Measurements from ENCODE around the gene ORM2.

The ORM2 gene

DNA sequence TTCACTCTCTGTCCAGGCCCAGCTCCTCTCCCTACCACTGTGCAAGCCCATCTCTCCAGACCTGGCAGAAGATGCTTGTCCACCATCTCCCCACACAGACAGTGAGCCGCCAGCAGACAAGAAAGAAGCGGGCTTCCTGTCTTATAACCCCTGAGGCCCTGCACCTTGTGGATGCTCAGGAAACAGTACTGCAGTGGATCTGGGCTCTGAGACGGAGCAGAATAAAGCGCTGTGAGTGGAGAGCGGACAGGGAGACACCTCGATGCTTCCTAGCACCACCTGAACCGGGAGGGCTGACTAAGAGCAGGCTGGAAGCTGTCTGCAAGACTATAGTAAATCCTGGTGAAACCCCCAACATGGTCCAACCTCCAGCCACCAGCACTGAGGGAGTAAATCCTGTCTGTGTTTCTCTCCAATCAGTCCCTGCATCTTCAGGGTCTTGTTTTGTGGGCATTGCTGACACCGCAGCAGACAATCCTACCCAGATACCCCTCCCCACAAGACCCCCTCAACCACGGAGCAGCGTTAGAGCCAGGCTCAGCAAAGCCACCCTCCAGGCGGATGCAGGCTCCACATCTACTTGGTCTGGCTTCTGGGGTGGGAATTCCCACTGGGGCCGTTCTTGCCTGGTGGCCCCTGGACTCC is 18.7 kb downstream of the ORM2 start:
- DNase-seq, result peak in 1 of 56 donors; percentile 24

DNA sequence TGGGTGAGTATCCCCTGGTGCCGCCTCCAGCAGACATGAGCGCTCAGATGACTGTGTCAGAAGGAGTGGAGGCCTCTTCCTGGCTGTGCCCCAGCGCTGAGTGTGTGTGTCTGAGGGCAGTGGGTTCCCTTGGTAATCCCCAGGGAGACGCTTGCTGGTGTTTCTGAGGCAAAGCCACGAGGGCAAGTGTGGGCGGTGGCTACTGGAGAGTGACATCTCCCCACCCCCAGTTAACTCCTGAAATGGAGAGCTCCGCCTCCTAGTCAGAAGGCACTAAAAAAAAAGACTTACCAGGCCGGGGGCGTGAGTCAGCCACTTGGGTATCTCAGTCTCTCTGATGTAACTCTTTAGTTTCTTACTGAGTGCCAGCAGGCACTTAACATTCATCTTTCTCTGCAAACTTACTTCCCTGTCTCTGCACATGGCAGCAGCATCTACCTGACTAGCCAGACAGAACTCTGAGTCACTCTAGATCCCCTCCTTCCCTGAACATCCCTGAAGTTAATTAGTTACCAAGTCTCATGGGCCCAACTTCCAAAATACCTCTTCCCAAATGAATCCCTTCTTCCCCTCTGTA is 19.3 kb downstream of the ORM2 start:
- DNase-seq, result peak in 26 of 56 donors; percentile 7 to 73 (median 30)

GRCh38 chr9:114349713-114350480 is 20.2 kb downstream of the ORM2 start:
- no peak for DNase-seq

- DNase-seq, result no peak
Observed at GRCh38 chr9:114350636-114351401, 21.1 kb downstream of the ORM2 start.

DNA sequence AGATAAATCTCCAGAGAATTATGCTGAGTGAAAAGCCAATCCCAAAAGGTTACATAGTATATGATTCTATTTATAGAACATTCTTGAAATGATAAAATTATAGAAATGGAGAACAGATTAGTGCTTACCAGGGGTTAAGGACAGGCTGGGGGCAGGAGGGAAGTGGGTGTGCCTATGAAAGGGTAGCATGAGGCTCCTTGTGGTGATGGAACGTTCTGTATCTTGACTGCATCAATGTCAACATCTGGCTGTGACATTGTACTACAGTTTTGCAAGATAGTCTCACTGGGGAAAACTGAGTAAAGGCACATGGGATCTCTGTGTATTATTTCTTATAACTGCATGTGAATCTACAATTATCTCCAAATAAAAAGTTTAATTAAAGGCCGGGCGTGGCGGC is 22.3 kb downstream of the ORM2 start:
- DNase-seq, result no peak

- DNase-seq, result no peak
Observed at GRCh38 chr9:114355821-114356220, 26.2 kb downstream of the ORM2 start.

DNA sequence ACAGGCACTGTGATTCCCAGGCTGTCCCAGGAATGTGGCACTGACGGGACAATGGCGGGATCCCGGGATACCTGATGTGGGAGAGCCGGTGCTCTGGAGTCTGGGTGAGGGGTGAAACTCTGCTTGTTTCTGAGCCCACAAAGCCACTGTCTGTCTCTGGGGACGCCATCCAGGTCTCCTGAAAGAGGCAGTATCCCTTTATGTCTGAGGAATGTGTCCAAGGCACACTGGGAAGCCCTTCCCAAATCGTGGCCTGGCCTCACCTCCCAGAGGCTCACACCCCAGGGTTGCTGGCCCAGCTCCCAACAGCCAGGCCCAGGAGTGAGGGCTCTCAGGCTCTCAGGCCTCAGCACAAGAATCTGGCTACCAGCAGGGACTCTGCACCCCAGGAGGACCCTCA is 27.1 kb downstream of the ORM2 start:
- DNase-seq, result no peak

DNA sequence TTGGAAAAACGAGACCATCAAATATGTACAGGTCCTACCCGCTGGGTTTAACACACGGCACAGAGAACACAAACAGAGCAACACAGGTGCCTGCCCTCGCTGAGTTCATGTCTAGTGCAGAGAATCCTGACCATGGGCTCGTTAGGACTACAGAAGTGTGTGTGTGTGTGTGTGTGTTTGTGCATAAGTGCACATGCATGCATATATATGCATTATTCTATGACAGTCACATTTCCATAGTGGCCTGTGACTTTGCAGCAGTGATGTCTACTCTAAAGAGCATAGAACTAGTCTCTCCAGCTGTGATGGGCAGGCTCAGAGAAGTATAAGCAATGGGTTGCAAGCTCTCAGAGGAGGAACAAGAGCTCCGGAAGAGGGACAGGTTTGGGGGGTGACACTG is 27.7 kb downstream of the ORM2 start:
- no peak for DNase-seq

DNA sequence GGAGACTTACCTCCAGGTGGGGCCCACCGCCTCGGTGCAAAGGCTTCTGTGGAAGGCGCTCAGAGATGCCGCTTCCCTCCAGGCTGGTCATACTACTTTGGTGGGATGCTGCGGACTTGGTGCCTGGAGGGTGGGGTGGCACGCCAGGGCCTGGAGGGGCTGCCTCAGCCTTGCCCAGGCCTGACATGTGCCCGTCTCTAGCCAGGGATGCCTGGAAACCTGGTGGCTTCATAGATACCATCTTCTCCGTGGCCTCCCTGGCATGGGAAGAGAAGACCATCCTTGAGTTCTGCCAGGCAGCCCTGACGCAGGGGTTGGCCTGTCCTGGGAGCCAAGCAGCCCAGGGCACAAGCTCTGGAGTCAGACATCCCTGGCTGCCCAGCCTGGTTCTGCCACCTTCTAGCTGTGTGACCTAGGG is 28.3 kb downstream of the ORM2 start:
- no peak for DNase-seq

GRCh38 chr9:114359801-114360200 is 30.1 kb downstream of the ORM2 start:
- no peak for DNase-seq

- DNase-seq, result no peak
Observed at GRCh38 chr9:114361542-114361941, 31.9 kb downstream of the ORM2 start.

DNA sequence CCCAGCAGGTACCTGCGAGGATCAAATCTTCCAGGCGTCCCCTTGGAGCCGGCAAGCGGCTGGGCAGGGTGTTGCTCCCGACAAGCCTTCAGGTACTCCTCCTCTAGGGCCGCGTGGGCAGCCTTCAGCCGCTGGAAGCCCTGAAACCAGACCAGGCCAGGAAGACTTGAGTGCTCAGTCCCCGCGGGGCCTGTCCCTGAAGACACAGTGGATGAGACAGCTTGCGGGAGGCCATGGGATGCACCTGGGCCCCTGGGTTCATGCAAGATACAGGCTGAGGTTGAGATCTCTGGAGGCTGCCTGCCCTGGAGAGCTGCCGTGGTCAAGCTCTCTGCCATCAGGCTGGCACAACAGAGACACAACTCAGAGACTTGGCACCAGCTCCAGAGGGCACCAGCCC is 32.7 kb downstream of the ORM2 start:
- DNase-seq, result no peak

DNA sequence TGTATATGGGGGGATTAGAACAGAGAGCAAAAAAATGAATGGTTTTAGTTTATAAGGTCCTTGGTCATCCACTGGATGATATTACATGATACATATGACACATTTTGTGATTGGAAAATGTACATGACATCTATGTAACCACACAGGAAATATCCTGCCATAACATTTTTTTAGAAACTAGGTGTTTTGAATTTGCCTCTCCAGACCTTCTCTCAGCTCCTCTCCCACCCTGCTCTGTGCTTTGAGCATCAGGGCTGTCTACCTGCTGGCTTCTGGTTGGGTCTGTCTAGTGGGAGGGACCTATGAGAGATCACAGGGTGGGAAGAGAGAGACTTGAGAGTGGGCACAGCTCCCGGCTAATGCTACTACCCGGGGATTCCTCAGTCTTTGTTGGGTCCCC is 33.8 kb downstream of the ORM2 start:
- DNase-seq, result no peak

GRCh38 chr9:114364134-114365041 is 34.7 kb downstream of the ORM2 start:
- DNase-seq, result no peak

DNA sequence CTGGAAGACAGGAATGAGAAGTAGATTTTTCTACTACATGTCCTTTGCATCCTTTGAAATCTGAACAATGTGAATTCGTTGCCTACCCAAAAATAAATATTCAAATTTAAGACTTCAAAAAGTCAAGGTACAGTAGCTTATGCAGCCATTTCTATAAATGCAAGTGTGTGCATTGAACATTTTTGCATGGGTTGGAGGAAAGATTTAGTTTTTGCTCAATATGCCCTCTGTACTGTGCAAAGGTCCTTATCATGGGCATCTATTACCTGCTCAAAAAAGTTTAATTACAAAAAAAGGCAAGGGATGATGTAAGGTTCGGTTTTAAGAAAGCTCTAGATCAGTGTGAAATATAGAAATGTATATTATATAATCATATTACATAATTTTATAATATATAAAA is 35.5 kb downstream of the ORM2 start:
- DNase-seq, result no peak

DNA sequence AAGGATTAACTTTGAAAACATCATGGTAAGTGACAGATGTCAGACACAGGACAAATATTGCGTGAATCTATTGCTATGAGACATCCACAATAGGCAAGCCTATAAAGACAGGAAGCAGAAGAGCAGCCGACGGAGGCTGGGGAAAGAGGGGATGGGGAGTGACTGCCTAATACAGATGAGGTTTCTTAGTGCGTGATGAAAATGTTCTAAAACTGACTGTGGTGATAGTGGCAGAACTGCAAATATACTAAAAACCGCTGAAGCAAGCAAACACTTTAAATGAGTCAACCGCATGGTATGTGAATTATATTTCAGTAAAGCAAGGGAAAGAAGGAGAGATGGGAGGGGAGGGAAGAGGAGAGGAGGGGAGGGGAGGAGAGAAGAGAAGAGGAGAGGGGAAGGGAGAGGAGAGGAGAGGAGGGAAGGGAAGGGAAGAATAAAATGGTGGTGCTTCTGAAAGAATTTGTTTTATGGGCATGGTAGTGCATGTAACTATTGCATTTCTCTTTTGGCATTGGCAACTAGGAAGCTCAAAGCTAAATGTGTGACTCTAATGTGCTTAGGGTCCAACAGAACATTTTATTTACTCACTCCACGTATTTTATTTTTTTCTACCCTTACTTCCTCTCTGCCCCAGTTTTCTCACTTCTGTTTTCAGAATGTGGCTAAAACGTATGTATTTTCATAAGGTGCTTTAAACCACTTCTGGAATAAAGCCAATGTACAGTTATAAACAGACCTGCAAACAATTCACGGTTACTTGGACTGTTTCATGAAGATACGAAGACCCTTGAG is 36.9 kb downstream of the ORM2 start:
- DNase-seq, result no peak

DNA sequence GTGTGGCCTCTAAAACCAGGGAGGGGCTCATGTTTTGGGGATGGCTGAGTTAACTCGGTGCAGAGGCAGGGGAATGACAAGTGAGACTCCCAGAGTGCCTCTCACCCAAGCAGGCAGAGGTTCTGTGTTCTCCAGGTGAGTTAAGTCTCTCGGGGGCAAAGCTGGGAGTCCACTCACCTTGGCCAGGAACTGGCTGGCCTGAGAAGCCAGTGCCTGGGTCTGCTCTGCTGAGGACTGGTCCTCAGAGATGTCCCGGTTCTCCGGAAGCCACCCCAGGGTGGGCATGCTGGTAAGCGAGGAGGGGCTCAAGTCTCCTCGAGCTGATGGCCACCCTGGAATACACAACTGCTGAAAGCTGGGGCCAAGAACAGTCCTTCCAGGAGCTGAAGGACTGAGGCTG is 37.7 kb downstream of the ORM2 start:
- no peak for DNase-seq

GRCh38 chr9:114367772-114368569 is 38.3 kb downstream of the ORM2 start:
- DNase-seq, result no peak
